ENCODE data around the gene C10orf67.

DNA sequence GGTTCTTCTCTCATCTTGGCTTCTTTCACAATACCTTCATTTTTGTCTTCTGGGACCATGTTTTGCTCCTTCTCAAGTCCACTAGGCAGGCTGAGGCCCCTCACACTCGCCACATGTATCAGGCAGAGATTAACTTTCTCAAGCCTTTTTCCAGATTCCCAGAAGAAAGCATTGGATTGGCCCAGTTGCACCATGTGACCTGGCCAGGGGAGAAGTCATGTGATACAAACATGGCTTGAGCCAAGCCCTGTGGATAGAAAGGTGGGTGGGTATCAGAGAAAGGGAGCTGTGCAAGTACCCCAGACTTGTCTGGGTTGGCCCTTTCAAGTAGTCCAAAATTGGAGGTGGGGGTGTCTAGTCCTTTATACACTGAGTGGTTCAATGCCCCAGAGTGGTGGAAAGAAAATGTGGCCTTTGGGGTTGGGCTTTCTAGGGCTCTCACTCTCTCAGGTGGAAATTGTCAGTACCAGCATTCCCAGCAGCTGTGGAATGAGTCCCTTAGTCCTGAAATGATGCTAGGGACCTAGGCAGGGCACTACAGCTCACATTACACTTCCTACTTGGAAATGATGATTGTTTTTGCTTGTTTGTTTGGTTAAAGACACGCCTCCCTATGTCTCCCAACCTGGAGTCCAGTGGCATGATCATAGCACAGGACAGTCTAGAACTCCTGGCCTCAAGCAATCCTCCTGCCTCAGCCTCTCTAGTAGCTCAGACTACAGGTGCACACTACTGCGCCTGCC is 36.9 kb upstream of the C10orf67 start:
- TF ChIP-seq POLR2A (IDR thresholded peaks at IDR 0.05), result no peak
- no peak for TF ChIP-seq CTCF (IDR thresholded peaks at IDR 0.05 in 4 of 5, conservative IDR thresholded peaks at IDR 0.05 in 1 of 5)
